NK-92 (cell line): Measurements from ENCODE around the gene OR1J4.
"Not testable (repeated sequence)": the region's sequence is repeated elsewhere in the genome, so short reads cannot be mapped to it uniquely, and the experiment has no call there.

Experiments used
- DNase-seq: peaks from one replicate; lab custom pipeline; 2025; ENCODE audit not compliant: unreplicated experiment; lab: John Stamatoyannopoulos, UW

OR1J4 gene, protein sequence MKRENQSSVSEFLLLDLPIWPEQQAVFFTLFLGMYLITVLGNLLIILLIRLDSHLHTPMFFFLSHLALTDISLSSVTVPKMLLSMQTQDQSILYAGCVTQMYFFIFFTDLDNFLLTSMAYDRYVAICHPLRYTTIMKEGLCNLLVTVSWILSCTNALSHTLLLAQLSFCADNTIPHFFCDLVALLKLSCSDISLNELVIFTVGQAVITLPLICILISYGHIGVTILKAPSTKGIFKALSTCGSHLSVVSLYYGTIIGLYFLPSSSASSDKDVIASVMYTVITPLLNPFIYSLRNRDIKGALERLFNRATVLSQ

GRCh38 chr9:122518841-122519240 is at the start of gene OR1J4:
Gene OR1J4, plus strand, starts transcription at chr9:122519141. Its CDS starts 0 bp downstream, at chr9:122519141.
- DNase-seq, result no peak

- DNase-seq, result no peak
These were observed 44.4 kb upstream of the OR1J4 start for GRCh38 chr9:122474561-122474960.

GRCh38 chr9:122475717-122476116 is 43.2 kb upstream of the OR1J4 start:
- no peak for DNase-seq

- no peak for DNase-seq
These were observed 41.6 kb upstream of the OR1J4 start for GRCh38 chr9:122477346-122477745.

DNA sequence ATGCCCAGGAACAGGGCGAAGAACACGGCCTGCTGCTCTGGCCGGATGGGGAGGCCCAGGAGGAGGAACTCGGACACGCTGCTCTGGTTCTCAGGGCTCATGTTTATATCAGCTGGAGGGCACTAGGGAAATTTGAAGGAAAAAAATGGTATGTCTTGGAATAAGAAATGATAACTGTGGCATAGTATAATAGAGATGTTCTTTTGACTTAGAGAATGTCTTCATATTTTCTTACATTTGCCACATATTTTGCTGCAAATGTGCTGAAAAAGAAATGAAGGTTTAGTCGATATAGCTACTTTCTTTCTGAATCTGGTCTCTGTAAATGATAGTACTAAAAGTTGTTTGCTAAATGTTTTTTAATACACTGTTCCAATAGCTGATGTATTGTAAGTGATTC is 41.1 kb upstream of the OR1J4 start, which contains the start of gene OR1J1:
Gene OR1J1 (minus strand): TSS at position 101 of the 400 bp plus-strand sequence. CDS start 0 bp downstream, at position 101.
- no peak for DNase-seq

GRCh38 chr9:122479062-122479461 is 39.9 kb upstream of the OR1J4 start:
- DNase-seq, result no peak

- DNase-seq, result no peak
These were observed 20.1 kb upstream of the OR1J4 start for GRCh38 chr9:122498883-122499288.

DNA sequence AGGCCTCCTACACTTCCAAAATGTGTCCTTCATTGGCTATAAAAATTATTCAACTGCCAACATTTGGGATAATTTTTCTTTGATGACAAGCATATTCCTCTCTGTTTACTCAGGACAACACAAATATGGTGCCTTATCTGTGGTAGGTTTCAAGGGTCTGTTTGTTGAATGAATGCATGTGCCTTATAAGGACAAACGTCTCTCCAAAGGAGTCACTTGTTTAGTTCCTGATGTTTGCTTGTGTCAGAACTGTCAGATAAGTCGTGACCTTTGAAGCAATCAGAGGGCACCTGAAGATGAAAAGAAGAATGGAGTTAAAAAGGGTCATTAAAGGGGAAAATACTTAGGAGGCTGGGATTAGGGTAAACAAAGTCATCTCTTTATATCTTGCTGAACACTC is 12.0 kb upstream of the OR1J4 start:
- DNase-seq, result no peak

- DNase-seq, result no peak
These were observed 8.4 kb upstream of the OR1J4 start, which contains the start of gene OR1J2 for GRCh38 chr9:122510502-122510901. Gene OR1J2, plus strand, starts transcription at chr9:122510802. Its CDS starts 0 bp downstream, at chr9:122510802.

- no peak for DNase-seq
These were observed 715 bp upstream of the OR1J4 start for GRCh38 chr9:122518226-122518625.

- no peak for DNase-seq
These were observed 435 bp downstream of the OR1J4 start for GRCh38 chr9:122519376-122519775.

DNA sequence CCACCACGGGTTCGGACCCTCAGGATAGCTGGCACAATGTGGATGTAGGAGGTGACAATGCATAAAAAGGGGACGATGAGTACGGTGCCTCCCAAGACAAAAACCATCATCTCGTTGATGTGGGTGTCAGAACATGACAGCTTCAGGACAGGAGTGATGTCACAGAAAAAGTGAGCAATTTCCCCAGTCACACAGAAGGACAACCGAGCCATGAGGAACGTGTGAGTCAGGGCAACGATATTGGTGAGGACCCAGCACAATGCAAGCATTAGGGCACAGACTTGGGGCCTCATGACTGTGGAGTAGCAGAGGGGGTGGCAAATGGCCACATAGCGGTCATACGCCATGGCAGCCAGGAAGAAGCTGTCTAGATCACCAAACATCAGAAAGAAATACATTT is 7.7 kb downstream of the OR1J4 start:
- DNase-seq, result no peak

DNA sequence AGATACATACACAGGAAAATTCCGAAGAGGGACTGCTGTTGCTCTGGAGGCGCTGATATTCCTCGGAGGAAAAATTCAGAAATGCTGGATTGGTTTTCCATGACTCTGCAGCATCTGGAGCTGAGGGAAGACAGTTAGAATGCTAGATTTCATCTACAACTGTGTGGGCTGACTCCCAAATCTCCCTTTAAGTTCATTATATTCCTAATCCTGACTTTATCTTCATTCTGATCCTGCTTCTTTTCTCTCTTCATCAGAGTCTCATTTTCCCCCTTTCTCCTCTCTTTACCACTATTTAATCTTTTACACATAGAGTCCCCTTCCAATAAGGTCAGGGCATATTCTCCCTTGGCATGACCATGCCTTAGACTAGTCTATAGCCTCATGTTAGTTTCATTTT is 8.3 kb downstream of the OR1J4 start, which contains the start of gene OR1N1:
Gene OR1N1 (minus strand): TSS at position 101 of the 400 bp plus-strand sequence. CDS start 0 bp downstream, at position 101.
- no peak for DNase-seq

GRCh38 chr9:122531157-122531556 is 12.2 kb downstream of the OR1J4 start:
- not testable (repeated sequence) for DNase-seq

- no peak for DNase-seq
These were observed 17.2 kb downstream of the OR1J4 start for GRCh38 chr9:122536134-122536533.

DNA sequence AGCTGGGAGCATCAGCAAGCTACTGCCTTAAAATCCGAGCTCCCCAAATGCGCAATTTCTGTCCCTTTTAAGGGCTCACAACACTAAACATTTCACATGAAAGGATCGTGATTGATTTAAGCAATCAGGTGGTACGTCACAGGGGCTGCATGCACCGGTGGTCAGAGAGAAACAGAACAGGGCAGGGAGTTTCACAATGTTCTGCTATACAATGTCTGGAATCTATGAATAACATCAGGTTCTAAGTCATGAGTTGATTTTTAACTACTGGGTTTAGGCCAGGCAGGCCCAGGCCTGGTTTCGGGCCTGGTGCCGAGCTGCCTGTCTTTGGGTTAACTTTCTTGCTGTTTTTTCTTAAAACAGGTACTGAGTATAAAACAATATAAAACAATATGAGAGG is 18.1 kb downstream of the OR1J4 start:
- DNase-seq, result not testable (repeated sequence)

GRCh38 chr9:122538757-122539156 is 19.8 kb downstream of the OR1J4 start:
- DNase-seq, result no peak

GRCh38 chr9:122546196-122546595 is 27.3 kb downstream of the OR1J4 start:
- DNase-seq, result no peak

DNA sequence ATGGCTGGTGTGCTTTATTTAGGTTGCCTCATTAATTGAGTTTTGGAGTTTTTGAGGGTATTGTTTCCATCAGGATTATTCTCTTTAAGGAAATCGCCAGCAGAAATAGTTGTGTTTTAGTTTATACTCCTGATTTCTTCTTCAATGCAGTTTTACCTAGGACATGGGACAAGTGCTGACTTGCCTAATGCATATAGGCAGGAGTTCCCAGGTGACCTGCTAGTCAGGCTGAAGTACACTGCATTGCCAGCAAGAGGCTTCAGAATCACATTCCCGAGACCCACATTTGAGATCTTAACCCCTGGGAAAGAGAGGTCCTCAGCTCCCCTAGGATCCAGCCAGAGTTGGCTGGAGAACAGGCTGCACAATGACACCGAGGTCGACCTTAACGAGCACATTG is 32.4 kb downstream of the OR1J4 start:
- DNase-seq, result no peak

- no peak for DNase-seq
These were observed 33.9 kb downstream of the OR1J4 start, which contains the start of gene OR1N2 for GRCh38 chr9:122552812-122553211. Gene OR1N2, plus strand, starts transcription at chr9:122553112. Its CDS starts 100 bp downstream, at chr9:122553212.

DNA sequence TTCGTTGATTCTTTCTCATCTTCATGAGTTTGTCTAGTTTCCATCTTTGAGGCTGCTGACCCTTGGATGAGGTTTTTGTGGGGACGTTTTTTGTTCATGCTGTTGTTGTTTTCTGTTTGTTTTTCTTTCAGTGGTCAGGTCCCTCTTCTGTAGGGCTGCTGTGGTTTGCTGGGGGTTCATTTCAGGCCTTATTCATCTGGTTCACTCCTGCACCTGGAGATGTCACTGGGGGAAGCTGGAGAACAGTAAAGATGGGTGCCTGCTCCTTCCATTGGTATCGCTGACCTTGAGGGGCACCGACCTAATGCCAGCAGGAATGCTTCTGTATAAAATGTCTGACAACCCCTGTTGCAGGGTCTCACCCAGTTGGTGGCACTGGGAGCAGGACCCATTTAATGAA is 42.5 kb downstream of the OR1J4 start:
- no peak for DNase-seq

- no peak for DNase-seq
These were observed 43.3 kb downstream of the OR1J4 start for GRCh38 chr9:122562134-122562760.
